Mesenteric fat pad (tissue), 1 donor: ENCODE data around the gene ARID4A. TPM values are rescaled to one million over a fixed set of nuclear protein-coding genes. Genes with fewer than 3 reads are reported as not detected.
"Not testable (repeated sequence)": the region's sequence is repeated elsewhere in the genome, so short reads cannot be mapped to it uniquely, and the experiment has no call there.

Experiments used
- DNase-seq: peaks from one replicate; pipeline ENCODE4 v3.0.0-alpha.2; 2020; ENCODE audit warnings: low spot score
- long read RNA-seq: library from polyadenylated mRNA; unstranded; transcript quantifications from one replicate; pipeline ENCODE4 v2.0.0, GENCODE V29; 2020
- total RNA-seq: library from RNA; stranded (reverse); fragmentation: NEBNext Ultra II Directional; extraction: Animal tissue kit (Norgen Biotek cat#: 25700); gene quantifications from one replicate; pipeline ENCODE4 v1.2.1, GENCODE V29; 2021
- donor health status: DM: yes; HTN: yes; CAD: no.

The ARID4A gene
- total RNA-seq = 28.6 TPM
- long read RNA-seq, partial matches to known transcripts = 58 of 68 reads
- long read RNA-seq, other reads (novel, unspliced or antisense) = 10 of 68 reads

GRCh38 chr14:58298477-58299400 is at the start of gene ARID4A:
ARID4A (plus strand) TSS chr14:58298555; CDS start chr14:58299855, 1,300 bp downstream.
- DNase-seq = peak; percentile 91

- no peak for DNase-seq
Observed at GRCh38 chr14:58249611-58250010, 48.7 kb upstream of the ARID4A start.

- no peak for DNase-seq
Observed at GRCh38 chr14:58258156-58258555, 40.2 kb upstream of the ARID4A start.

- not testable (repeated sequence) for DNase-seq
Observed at GRCh38 chr14:58262005-58262404, 36.4 kb upstream of the ARID4A start.

- no peak for DNase-seq
Observed at GRCh38 chr14:58265401-58265800, 33.0 kb upstream of the ARID4A start.

- no peak for DNase-seq
Observed at GRCh38 chr14:58270628-58271027, 27.7 kb upstream of the ARID4A start.

GRCh38 chr14:58272588-58273372 is 25.6 kb upstream of the ARID4A start:
- DNase-seq = no peak

GRCh38 chr14:58274881-58275280 is 23.5 kb upstream of the ARID4A start:
- no peak for DNase-seq

GRCh38 chr14:58275527-58276190 is 22.7 kb upstream of the ARID4A start:
- no peak for DNase-seq

GRCh38 chr14:58276208-58276607 is 22.1 kb upstream of the ARID4A start:
- DNase-seq = no peak

- no peak for DNase-seq
Observed at GRCh38 chr14:58278177-58278576, 20.2 kb upstream of the ARID4A start.

- no peak for DNase-seq
Observed at GRCh38 chr14:58280954-58281787, 17.2 kb upstream of the ARID4A start.

GRCh38 chr14:58281969-58282368 is 16.4 kb upstream of the ARID4A start:
- DNase-seq = no peak

GRCh38 chr14:58282925-58283593 is 15.3 kb upstream of the ARID4A start:
- no peak for DNase-seq

GRCh38 chr14:58283730-58284129 is 14.6 kb upstream of the ARID4A start:
- DNase-seq = no peak

GRCh38 chr14:58285132-58285531 is 13.2 kb upstream of the ARID4A start:
- no peak for DNase-seq

- no peak for DNase-seq
Observed at GRCh38 chr14:58287607-58288042, 10.7 kb upstream of the ARID4A start.

GRCh38 chr14:58288106-58288792 is 10.1 kb upstream of the ARID4A start:
- no peak for DNase-seq

GRCh38 chr14:58291646-58292045 is 6.7 kb upstream of the ARID4A start:
- no peak for DNase-seq
